Pons (tissue), 1 donor: Measurements from ENCODE around the gene PIN1.

Source experiments
- DNase-seq: peaks from one replicate; pipeline ENCODE4 v3.0.0-alpha.2; 2016; ENCODE audit warnings: low spot score

The PIN1 gene

DNA sequence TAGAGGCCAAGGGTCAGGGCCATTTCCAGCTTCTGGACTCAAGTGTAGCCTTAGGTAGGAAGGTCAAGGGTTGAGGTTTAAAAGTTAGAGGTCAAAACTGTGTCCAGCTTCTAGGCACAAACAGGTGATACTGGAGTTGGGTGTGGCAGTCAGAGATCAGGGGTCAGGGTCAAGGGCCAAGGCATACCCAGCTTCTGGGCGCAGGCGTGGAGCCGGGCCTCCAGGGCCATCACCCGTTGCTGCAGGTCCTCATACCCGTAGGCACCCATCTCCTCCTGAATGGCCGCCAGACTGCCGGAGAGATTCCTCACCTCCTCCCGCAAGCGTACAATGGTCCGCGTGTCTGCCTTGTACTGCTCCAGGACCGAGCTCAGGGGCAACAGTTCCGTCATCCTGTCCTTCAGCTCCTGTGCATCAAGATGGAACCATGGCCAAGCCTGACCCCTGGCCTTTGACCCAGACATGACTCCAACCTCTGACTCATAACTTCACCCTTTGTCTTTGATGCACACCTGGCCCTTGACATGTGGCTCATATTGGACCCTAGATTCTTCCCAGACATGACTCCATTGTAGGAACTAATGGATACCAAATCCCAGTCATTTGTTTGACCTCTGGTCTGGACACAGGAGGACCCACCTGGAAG lies 22.1 kb downstream of the PIN1 start:
- DNase-seq: no peak

- no peak for DNase-seq
Observed at GRCh38 chr19:9857920-9858746, 23.0 kb downstream of the PIN1 start.

GRCh38 chr19:9858766-9859165 lies 23.6 kb downstream of the PIN1 start:
- DNase-seq: no peak

DNA sequence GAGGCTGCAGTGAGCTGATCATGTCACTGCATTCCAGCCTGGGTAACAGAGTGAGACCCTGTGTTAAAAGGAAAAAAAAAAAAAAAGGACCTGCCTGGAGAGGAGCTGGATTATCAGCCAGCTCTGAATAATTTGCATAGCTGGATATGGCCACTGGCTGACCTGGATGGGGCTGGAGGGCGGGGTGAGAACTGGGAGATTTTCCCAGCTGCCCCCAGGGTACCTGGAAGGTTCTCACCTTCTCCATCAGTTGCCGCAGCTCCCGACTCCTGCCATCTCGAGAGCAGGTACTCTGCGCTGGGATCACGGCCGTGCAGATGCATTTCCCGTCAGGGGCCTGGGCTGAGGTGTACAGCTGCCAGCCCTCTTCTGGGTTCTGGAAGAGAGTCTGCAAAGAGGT lies 25.3 kb downstream of the PIN1 start:
- DNase-seq: no peak

GRCh38 chr19:9861503-9861902 lies 26.4 kb downstream of the PIN1 start:
- no peak for DNase-seq

GRCh38 chr19:9862938-9863337 lies 27.8 kb downstream of the PIN1 start:
- DNase-seq: no peak

- no peak for DNase-seq
Observed at GRCh38 chr19:9863759-9864158, 28.6 kb downstream of the PIN1 start.

DNA sequence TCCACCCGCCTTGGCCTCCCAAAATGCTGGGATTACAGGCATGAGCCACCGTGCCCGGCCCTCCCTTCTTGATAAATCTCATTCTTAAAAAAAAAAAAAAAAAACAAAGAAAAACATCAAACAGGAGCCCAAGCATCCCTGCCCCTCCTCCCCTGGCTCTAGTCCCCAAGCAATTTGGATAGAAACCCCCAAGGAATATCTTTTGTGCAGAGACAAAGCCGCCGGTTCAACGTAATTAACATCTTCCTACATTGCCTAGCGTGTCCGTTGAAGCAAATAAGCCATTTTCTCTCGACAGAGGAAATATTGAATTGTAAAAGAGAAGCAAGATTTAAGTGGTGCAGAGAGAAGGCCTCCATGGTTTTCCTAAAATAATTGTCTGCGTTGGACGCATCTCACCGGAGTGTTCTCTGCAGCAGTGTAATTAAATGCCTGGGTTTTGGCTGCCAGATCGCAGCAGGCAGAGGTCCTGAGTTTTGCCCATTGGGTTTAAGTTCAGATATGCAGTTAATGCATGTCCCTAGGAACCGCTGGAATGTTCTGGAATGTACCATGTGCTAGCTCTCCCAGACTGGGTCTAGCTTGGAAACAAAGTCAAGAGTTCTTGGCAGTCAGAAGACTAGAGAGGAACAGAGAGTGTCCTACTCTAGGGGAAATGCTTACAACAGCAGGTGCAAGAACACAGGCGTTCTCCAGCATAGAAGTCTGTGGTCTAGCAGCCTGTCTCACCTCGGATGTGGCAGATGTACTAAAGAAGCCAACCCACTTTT lies 30.8 kb downstream of the PIN1 start:
- peak; percentile 28 for DNase-seq

DNA sequence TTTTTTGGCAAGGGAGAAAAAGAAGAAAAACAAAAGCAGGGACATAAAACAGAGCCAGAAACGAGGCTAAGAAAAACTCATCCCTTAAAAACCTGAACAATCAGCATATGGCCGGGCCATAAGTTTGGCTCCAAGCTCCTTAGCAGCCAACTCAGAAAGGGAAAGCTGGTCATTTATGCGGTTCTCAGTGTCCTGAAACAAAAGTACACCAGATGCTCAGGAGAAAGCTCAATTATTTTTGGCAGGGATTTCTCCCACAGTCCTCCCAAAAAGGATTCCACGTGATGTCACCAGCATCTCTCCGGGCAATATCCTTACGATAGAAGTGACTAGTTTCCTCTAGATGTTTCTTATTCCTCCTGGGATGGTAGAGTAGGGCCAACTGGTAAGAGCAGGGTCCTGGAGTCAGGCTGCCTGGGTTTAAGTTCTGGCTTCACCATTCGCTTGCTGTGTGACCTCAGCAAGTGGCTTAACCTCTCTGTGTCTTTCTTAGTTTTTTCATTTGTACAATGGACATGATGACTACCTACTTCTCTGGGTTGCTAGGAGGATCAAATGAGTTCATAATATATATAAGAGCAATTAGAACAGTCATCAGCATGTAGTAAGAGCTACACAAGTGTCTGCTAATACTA lies 34.0 kb downstream of the PIN1 start:
- DNase-seq: peak; percentile 22

DNA sequence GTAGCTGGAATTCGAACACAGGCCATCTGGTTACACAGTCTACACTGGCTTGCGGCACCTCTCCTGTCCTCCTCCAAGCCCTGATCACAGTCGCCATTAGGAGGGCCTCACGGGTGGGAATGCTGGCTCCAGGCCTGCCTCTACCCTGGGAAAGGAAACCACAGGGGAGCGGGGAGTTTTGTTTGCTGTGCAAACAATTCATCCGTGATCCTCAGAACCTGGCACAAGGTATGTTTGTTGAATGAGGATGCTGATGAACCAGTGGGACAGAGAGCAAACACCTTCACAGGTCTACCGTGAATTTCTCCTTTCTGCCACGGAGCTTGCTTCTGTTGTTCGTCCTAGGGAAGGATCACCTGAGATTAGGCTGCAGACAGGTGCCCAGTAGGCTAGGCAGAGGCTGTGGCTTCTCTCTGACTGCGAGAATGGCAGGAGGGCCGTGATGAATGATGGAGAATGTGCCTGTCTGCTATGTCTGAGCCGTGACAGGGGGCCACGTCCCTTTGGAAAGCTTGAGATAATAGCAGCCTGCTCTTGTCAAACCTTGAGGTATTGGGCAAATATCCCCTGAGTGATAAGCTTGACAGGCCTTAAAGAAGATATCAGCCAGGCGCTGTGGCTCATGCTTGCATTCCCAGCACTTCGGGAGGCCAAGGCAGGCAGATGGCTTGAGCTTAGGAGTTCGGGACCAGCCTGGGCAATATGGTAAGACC lies 36.7 kb downstream of the PIN1 start:
- DNase-seq: no peak

DNA sequence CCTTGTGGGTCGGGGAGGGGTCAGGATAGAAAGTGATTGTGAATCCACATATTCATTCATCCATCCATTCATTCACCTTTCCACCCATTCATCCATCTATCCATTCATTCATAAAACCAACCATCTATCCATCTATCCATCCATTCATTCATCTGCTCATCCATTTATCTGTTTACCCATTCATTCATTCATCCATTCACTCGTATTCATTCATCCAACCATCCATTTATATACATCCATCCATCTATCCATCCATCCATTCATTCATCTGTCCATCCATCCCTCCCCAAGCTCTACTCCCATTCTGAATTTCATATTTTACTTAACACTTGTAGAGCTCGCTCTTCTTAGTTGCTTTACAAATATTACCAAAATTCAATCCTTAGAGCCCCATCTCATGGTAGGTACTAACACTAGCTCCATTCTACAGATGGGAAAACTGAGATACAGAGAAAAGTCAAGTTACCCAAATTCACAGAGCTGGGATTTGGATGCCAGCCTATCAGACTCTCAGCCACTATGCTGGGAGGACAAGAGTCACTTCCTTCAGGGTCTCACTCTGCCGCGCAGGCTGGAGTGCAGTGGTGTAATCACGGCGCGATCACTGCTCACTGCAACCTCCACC lies 37.6 kb downstream of the PIN1 start:
- DNase-seq: no peak

DNA sequence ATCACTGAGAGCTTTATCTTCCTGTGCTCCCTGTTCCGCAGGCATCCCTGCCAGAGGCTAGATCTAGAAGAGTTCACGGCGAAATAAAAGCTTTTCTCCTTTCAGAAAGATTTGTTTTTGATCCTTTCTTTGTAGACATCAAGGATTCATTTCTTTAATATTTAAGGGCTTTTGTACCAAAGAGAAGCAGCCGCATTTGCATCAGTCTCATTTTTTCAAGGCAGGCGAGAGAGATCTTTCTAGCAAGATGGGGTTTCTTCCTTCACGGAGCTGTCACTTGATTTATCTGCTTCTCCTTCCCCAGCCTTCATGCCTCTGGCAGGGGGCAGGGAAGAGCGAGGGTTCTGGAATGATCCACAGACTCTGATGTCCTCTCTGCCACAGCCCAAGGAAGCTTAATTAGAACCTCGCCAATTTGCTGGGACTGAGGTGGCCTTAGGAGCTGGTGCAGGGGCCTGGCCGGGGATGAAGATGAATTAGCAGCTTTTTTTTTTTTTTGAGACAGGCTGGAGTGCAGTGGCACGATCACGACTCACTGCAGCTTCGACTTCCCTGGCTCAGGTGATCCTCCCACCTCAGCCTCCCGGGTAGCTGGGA lies 40.0 kb downstream of the PIN1 start:
- no peak for DNase-seq

DNA sequence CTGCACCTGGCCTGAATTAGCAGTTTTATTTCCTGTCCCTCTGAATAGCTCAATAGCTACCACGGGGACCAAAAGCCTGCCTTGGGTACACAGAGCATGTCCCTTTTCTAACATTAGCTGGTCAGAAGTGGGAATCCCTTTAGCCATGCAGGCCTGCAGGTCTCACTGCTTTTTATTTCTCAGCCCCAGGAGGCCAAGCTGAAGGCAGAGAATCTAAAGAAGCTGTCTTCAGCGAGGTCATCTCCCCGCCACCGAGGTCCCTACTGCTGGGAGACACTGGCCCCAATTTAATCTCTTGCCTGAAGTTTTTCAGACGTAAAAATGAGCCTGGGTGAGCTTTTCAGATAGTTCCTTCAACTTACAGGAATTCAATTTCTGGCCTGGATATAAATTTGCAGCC lies 40.7 kb downstream of the PIN1 start:
- no peak for DNase-seq

DNA sequence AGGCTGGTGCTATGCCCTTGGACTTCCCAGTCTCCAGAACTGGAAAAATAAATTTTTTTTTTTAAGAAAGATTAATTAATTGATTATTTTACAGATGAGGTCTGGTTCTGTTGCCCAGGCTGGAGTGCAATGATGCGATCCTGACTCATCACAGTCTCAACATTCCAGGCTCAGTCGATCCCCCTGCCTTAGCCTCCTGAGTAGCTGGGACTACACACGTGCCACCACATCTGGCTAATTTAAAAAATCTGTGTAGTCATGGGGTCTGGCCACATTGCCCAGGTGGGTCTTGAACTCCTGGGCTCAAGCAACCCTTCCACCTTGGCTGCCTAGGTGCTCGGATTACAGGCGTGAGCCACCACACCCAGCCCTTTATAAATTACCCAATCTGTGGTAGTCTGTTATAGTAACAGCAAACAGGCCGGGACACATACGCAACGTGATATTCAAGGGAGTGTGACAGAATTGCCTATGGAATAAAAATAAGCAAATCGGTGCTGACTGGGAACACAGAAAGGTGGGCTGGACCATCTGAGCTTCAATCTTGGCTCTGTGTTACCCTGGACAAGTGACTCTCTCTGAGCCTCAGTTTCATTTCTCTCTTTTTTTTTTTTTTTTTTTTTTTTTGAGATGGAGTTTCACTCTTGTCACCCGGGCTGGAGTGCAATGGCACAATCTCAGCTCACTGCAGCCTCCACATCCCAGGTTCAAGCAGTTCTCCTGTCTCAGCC lies 42.8 kb downstream of the PIN1 start:
- DNase-seq: no peak

- DNase-seq: no peak
Observed at GRCh38 chr19:9878511-9879196, 43.5 kb downstream of the PIN1 start.

- no peak for DNase-seq
Observed at GRCh38 chr19:9881720-9882119, 46.6 kb downstream of the PIN1 start.

GRCh38 chr19:9883231-9883758 lies 48.2 kb downstream of the PIN1 start:
- peak; percentile 15 for DNase-seq

GRCh38 chr19:9883764-9884163 lies 48.6 kb downstream of the PIN1 start:
- no peak for DNase-seq

DNA sequence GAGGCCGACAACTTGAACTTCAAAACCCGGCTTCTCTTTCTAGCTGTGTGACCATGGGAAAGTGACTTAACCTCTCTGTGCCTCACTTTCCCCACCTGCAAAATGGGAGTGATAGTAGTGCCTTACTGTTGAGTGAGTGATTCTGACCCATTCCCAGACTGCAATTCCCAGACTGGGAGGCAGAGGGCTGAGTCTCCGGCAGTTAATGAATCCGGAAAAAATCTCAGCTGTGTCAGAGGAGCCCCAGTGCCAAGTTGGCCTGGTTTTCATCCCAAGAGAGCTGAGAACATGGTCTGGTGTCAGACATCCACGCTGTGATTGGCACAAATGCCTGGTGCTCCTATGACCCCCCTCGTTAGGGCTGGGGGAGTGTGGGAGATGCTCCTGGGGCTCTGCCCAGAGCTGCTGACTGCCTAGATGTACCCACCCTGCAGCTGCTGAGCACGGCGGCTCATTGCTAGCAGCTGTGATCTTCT lies 50.0 kb downstream of the PIN1 start:
- peak; percentile 61 for DNase-seq
